SK-N-SH treated with all-trans-retinoic acid at 6 μM for 48 hours (cell line): Measurements from ENCODE around the gene PDE6B.

Experiments
- ISL1 ChIP-seq: fragments of 250-450 bp; sonication (Bioruptor Pico); IDR thresholded peaks from 2 replicates; pipeline ENCODE4 v2.1.2; 2022; ENCODE audit warnings: mild to moderate bottlenecking, moderate library complexity
- TOX ChIP-seq: fragments of 250-450 bp; sonication (Bioruptor Pico); IDR thresholded peaks from 2 replicates; pipeline ENCODE4 v1.8.0; 2021; ENCODE audit warnings: mild to moderate bottlenecking, moderate library complexity, borderline replicate concordance

- TF ChIP-seq ISL1 (CRISPR knock-in tag) (no peak), TOX (CRISPR knock-in tag) (no peak)
Observed at GRCh38 chr4:581753-582361, 43.5 kb upstream of the PDE6B start.
